ENCODE results near the gene RASGRF2.

DNA sequence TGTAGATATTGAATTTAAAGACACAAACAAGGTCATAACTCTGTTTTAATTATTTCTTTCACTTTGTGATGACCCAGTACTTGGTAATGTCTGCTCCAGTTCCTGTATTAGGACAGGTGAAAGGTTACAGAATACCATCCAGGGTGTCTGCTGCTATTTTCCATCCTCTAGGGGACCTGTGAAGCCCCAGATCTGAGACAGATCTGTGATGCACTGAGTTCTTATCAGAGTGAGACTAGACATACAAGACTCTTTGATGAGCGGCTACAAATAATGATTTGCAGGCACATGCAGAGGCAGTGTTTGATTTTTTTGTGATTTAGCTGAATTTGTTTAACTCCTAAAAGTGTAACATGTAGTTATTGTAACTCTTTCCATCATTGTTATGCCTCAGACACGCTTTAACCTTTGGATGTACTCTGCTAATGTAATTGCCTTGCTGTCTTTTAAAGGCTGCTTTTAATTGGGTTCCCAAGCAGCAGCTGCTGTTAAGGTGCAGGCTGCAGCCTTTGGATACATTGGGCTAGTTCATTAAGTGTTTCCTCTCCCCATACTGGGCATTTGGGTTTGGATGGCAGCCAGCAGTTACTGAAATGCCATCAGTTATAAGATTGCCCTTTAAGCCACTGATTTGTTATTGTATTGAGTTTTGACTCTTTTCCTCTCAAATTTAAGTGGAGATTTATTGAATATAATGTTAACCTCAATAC lies 63.3 kb downstream of the RASGRF2 start:
- TF ChIP-seq, protein P1, sequence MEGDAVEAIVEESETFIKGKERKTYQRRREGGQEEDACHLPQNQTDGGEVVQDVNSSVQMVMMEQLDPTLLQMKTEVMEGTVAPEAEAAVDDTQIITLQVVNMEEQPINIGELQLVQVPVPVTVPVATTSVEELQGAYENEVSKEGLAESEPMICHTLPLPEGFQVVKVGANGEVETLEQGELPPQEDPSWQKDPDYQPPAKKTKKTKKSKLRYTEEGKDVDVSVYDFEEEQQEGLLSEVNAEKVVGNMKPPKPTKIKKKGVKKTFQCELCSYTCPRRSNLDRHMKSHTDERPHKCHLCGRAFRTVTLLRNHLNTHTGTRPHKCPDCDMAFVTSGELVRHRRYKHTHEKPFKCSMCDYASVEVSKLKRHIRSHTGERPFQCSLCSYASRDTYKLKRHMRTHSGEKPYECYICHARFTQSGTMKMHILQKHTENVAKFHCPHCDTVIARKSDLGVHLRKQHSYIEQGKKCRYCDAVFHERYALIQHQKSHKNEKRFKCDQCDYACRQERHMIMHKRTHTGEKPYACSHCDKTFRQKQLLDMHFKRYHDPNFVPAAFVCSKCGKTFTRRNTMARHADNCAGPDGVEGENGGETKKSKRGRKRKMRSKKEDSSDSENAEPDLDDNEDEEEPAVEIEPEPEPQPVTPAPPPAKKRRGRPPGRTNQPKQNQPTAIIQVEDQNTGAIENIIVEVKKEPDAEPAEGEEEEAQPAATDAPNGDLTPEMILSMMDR (IDR thresholded peaks at IDR 0.05): no peak
- no peak for TF ChIP-seq POLR2A (IDR thresholded peaks at IDR 0.05)

All from suprapubic skin (tissue), 3 donors.